ENCODE data around the gene SMG6.

- TF ChIP-seq, protein P1, sequence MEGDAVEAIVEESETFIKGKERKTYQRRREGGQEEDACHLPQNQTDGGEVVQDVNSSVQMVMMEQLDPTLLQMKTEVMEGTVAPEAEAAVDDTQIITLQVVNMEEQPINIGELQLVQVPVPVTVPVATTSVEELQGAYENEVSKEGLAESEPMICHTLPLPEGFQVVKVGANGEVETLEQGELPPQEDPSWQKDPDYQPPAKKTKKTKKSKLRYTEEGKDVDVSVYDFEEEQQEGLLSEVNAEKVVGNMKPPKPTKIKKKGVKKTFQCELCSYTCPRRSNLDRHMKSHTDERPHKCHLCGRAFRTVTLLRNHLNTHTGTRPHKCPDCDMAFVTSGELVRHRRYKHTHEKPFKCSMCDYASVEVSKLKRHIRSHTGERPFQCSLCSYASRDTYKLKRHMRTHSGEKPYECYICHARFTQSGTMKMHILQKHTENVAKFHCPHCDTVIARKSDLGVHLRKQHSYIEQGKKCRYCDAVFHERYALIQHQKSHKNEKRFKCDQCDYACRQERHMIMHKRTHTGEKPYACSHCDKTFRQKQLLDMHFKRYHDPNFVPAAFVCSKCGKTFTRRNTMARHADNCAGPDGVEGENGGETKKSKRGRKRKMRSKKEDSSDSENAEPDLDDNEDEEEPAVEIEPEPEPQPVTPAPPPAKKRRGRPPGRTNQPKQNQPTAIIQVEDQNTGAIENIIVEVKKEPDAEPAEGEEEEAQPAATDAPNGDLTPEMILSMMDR (IDR thresholded peaks at IDR 0.05): no peak
- TF ChIP-seq POLR2A (IDR thresholded peaks at IDR 0.05): no peak
Observed at GRCh38 chr17:2035541-2036488, 267.8 kb downstream of the SMG6 start.

Data from heart left ventricle (tissue), 13 donors.